Measurements from ENCODE around the gene PAPOLG. TPM values are rescaled to one million over a fixed set of nuclear protein-coding genes. Genes with fewer than 3 reads are reported as not detected.

Gene PAPOLG
- 10 to 100 TPM in 1 of 6 experiments, 1 to 10 TPM in 5; 6.6 to 10.0 (median 8.6) TPM for total RNA-seq (2021; fragmentation: NEBNext Ultra II Directional; extraction: Animal tissue kit (Norgen Biotek cat#: 25700))
- long read RNA-seq, full-length matches to known transcripts: 1 of 3 reads
- long read RNA-seq, partial matches to known transcripts: 0 of 3 reads
- long read RNA-seq, other reads (novel, unspliced or antisense): 2 of 3 reads

- no peaks in the 10 kb centered on the region for H3K9me3 Mint-ChIP-seq
- no peak for TF ChIP-seq CTCF (IDR thresholded peaks at IDR 0.05)
- H3K27ac Mint-ChIP-seq: peak within 1 kb of the TSS; percentile 97
- H3K4me3 Mint-ChIP-seq: peak within 1 kb of the TSS; percentile 100
- H3K4me1 Mint-ChIP-seq (ENCODE audit: low read depth): peaks cover 21% of the 10 kb centered on the region
- H3K36me3 Mint-ChIP-seq (ENCODE audit: low read depth): peaks cover 14% of the 10 kb centered on the region
- DNase-seq: peak; percentile 84
- no peaks in the 10 kb centered on the region; the same call in 1 of the 2 replicates for H3K27me3 Mint-ChIP-seq (ENCODE audit: insufficient read depth)
Observed at GRCh38 chr2:60756097-60757087, at the start of gene PAPOLG. PAPOLG (plus strand) TSS chr2:60756268; CDS start chr2:60756479, 211 bp downstream.

GRCh38 chr2:60707750-60708371, 48.2 kb upstream of the PAPOLG start:
- peaks cover 28% of the 10 kb centered on the region for H3K4me1 Mint-ChIP-seq (ENCODE audit: low read depth)
- TF ChIP-seq CTCF (IDR thresholded peaks at IDR 0.05): peak; percentile 94
- DNase-seq: peak; percentile 15
- H3K27ac Mint-ChIP-seq: no peak overlapping the region
- H3K27me3 Mint-ChIP-seq (ENCODE audit: insufficient read depth): peaks cover 3% of the 10 kb centered on the region
- no peaks in the 10 kb centered on the region for H3K9me3 Mint-ChIP-seq
- H3K4me3 Mint-ChIP-seq: 0 out of 2 replicates have a peak overlapping the region, but pooled peaks have one; percentile 23
- H3K36me3 Mint-ChIP-seq (ENCODE audit: low read depth): no peaks in the 10 kb centered on the region

GRCh38 chr2:60708630-60709320, 47.3 kb upstream of the PAPOLG start:
- DNase-seq: no peak

GRCh38 chr2:60710707-60711106, 45.4 kb upstream of the PAPOLG start:
- TF ChIP-seq CTCF (IDR thresholded peaks at IDR 0.05): no peak
- peak; percentile 5 for DNase-seq
- Mint-ChIP-seq H3K27ac (no peak overlapping the region), H3K27me3 (ENCODE audit: insufficient read depth) (peaks cover 8% of the 10 kb centered on the region), H3K9me3 (no peaks in the 10 kb centered on the region), H3K4me3 (peak overlapping the region; percentile 56), H3K36me3 (ENCODE audit: low read depth) (no peaks in the 10 kb centered on the region), H3K4me1 (ENCODE audit: low read depth) (peaks cover 25% of the 10 kb centered on the region)

More at GRCh38 chr2:60708630-60709320, 47.3 kb upstream of the PAPOLG start:
- Mint-ChIP-seq H3K27ac (no peak overlapping the region), H3K36me3 (ENCODE audit: low read depth) (no peaks in the 10 kb centered on the region), H3K27me3 (ENCODE audit: insufficient read depth) (peaks cover 8% of the 10 kb centered on the region), H3K4me3 (no peak overlapping the region), H3K9me3 (no peaks in the 10 kb centered on the region), H3K4me1 (ENCODE audit: low read depth) (peaks cover 28% of the 10 kb centered on the region)
- TF ChIP-seq CTCF (IDR thresholded peaks at IDR 0.05): no peak

- no peak for DNase-seq
- Mint-ChIP-seq H3K4me1 (ENCODE audit: low read depth) (peaks cover 8% of the 10 kb centered on the region), H3K9me3 (no peaks in the 10 kb centered on the region), H3K27ac (no peak overlapping the region), H3K4me3 (no peak overlapping the region), H3K36me3 (ENCODE audit: low read depth) (no peaks in the 10 kb centered on the region), H3K27me3 (ENCODE audit: insufficient read depth) (peaks cover 7% of the 10 kb centered on the region)
- no peak for TF ChIP-seq CTCF (IDR thresholded peaks at IDR 0.05)
Observed at GRCh38 chr2:60715561-60715960, 40.5 kb upstream of the PAPOLG start.
